ENCODE results near the gene MGMT. TPM values are rescaled to one million over a fixed set of nuclear protein-coding genes. Genes with fewer than 3 reads are reported as not detected.

MGMT gene
- total RNA-seq, 2 donors from 2014 or later = 41.1 to 50.4 TPM

DNA sequence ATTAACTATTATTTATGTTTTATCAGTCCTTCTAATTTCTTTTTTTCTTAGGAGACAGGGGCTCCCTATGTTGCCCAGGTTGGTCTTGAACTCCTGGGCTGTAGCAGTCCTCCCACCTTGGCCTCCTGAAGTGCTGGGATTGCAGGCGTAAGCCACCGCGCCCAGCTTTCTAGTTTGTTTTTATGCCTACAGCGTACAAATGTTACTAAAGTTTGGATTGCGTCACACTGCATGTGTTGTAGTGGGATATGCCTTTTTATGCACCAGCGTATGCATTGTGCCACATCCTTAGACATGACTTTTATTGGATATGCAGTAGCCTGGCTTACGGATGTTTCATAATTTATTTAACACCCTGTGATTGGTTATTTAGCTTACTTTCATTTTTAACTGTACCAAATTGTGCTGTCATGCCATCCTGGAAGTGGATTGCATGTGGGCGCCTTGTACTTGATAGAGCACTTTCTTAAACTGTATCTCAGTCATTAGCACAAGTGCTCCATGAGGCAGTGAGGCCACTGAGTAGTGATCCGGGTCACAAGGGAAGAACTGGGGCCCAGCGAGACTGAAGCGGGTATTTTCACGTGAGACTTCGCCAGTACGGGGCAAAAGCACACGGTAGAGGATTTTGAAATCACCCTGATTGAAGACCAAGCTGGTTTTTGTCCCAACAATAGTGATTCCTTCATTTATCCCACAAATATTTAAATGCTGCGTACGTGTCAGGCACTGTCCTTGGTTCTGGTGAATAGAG, 165.0 kb downstream of the MGMT start:
- DNase-seq (ENCODE audit: low spot score) = no peak
- Histone ChIP-seq H3K27ac (no peak overlapping the region), H3K4me1 (replicated peaks) (no peaks in the 10 kb centered on the region), H3K36me3 (no peaks in the 10 kb centered on the region), H3K27me3 (replicated peaks; ENCODE audit: insufficient read depth) (no peaks in the 10 kb centered on the region), H3K9me3 (no peaks in the 10 kb centered on the region), H3K4me3 (no peak overlapping the region)
- WGBS = 90% methylated on average over 17 of the region's 17 CpGs
- intact Hi-C loops (cut with DNase I) = no loop called here
- no peak for TF ChIP-seq POLR2AphosphoS5 (IDR thresholded peaks at IDR 0.05)

DNA sequence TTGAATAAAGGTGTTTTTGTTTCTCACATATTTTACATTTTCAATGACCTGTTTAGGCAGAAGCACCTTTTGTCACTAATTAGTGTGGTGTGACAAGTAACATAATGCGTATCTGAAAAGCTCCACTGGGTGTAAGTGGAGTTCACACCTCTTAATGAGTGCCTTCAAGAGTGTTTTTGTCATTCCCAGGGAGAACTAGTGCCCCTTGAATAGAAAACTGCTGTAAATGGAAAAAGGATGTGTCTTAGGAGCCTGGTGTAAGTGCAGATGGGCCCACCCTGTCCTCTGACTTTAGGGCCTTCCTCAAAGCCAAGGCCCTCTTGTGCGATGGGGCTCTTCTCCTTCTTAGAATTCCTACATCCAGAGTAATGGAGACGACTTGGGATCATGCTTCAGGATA, 170.0 kb downstream of the MGMT start:
- Histone ChIP-seq H3K36me3 (no peaks in the 10 kb centered on the region), H3K4me3 (no peak overlapping the region), H3K27me3 (replicated peaks; ENCODE audit: insufficient read depth) (no peaks in the 10 kb centered on the region), H3K4me1 (replicated peaks) (no peaks in the 10 kb centered on the region), H3K9me3 (no peaks in the 10 kb centered on the region), H3K27ac (no peak overlapping the region)
- no peak for DNase-seq (ENCODE audit: low spot score)
- intact Hi-C loops (cut with DNase I) = no loop called here
- WGBS = 89% methylated on average over 3 of the region's 3 CpGs
- TF ChIP-seq, protein P1, sequence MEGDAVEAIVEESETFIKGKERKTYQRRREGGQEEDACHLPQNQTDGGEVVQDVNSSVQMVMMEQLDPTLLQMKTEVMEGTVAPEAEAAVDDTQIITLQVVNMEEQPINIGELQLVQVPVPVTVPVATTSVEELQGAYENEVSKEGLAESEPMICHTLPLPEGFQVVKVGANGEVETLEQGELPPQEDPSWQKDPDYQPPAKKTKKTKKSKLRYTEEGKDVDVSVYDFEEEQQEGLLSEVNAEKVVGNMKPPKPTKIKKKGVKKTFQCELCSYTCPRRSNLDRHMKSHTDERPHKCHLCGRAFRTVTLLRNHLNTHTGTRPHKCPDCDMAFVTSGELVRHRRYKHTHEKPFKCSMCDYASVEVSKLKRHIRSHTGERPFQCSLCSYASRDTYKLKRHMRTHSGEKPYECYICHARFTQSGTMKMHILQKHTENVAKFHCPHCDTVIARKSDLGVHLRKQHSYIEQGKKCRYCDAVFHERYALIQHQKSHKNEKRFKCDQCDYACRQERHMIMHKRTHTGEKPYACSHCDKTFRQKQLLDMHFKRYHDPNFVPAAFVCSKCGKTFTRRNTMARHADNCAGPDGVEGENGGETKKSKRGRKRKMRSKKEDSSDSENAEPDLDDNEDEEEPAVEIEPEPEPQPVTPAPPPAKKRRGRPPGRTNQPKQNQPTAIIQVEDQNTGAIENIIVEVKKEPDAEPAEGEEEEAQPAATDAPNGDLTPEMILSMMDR (IDR thresholded peaks at IDR 0.05) = no peak
- no peak for TF ChIP-seq POLR2AphosphoS5 (IDR thresholded peaks at IDR 0.05)
- no peak for TF ChIP-seq POLR2A (IDR thresholded peaks at IDR 0.05)

DNA sequence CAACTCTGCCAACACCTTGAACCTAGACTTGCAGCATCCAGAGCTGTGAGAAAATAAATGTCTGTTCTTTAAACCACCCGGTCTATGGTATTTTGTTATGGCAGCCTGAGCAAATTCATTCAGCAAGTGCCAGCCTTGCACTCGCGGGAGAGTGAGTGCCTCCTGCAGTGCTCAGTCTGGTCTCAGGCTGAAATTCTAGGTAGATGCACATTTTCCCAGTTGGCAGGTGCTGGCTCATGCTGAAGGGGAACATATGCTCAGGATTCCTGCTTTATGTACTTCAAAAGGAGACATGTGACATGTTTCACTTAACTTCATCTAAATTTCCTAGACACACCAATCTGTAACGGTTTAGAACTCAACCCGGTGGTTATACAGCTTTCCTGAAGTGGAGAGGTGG, 170.8 kb downstream of the MGMT start:
- Histone ChIP-seq H3K9me3 (no peaks in the 10 kb centered on the region), H3K36me3 (no peaks in the 10 kb centered on the region), H3K4me3 (no peak overlapping the region), H3K4me1 (replicated peaks) (no peaks in the 10 kb centered on the region), H3K27ac (no peak overlapping the region), H3K27me3 (replicated peaks; ENCODE audit: insufficient read depth) (no peaks in the 10 kb centered on the region)
- no peak for TF ChIP-seq POLR2AphosphoS5 (IDR thresholded peaks at IDR 0.05)
- no peak for TF ChIP-seq POLR2A (IDR thresholded peaks at IDR 0.05)
- TF ChIP-seq, protein P1 (IDR thresholded peaks at IDR 0.05) = no peak
- WGBS = 92% methylated on average over 5 of the region's 5 CpGs
- DNase-seq (ENCODE audit: low spot score) = no peak
- intact Hi-C loops (cut with DNase I) = no loop called here

DNA sequence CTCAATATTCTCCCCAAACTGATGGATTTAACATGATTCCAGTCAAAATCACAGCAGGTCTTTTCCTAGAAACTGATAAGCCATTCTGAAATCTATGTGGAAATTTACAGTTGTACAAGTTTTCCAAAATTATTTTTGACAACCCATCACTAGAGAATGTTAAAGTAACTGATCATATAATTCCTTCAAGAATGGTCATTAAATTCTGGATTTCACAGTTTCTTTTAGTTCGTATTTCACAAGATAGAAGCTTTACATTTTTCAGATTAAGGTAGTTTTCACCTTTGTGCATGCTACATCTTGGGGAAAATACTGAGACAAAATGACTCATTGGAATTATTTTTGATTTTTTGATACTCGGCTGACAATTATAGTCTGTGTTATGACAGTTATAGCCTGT, 174.3 kb downstream of the MGMT start:
- Histone ChIP-seq H3K27ac (no peak overlapping the region), H3K36me3 (no peaks in the 10 kb centered on the region), H3K4me1 (replicated peaks) (no peaks in the 10 kb centered on the region), H3K9me3 (no peaks in the 10 kb centered on the region), H3K27me3 (replicated peaks; ENCODE audit: insufficient read depth) (no peaks in the 10 kb centered on the region), H3K4me3 (no peak overlapping the region)
- TF ChIP-seq POLR2AphosphoS5 (IDR thresholded peaks at IDR 0.05) (no peak), POLR2A (IDR thresholded peaks at IDR 0.05) (no peak)
- TF ChIP-seq, protein P1 (IDR thresholded peaks at IDR 0.05) = no peak
- DNase-seq (ENCODE audit: low spot score) = no peak
- intact Hi-C loops (cut with DNase I) = no loop called here
- 94% methylated on average over 2 of the region's 2 CpGs for WGBS

DNA sequence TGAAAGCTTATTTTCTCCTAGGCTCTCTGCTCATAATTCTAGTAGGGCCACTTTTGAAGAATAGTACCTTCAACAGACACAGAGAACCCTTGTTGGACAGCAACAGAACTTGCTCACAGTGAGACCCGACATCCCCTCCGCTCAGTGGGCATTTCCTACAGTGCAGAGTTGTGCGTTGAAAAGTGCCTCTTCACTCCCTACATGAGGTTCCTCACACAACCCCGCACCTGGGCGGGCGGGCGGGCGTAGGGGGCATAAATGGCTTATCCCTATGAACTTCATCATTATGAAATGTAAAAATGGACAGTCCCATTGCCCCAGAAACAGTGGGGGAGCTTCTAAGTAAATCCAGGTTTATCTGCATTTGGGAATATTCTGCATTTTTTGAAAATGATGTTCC, 174.9 kb downstream of the MGMT start:
- DNase-seq (ENCODE audit: low spot score) = no peak
- WGBS = 95% methylated on average over 8 of the region's 8 CpGs
- Histone ChIP-seq H3K27ac (no peak overlapping the region), H3K27me3 (replicated peaks; ENCODE audit: insufficient read depth) (no peaks in the 10 kb centered on the region), H3K4me3 (no peak overlapping the region), H3K9me3 (no peaks in the 10 kb centered on the region), H3K36me3 (no peaks in the 10 kb centered on the region), H3K4me1 (replicated peaks) (no peaks in the 10 kb centered on the region)
- TF ChIP-seq POLR2A (IDR thresholded peaks at IDR 0.05) = no peak
- TF ChIP-seq, protein P1 (IDR thresholded peaks at IDR 0.05) = no peak
- no peak for TF ChIP-seq POLR2AphosphoS5 (IDR thresholded peaks at IDR 0.05)
- intact Hi-C loops (cut with DNase I) = no loop called here
